ENCODE measurements around the gene GNAZ. TPM values are rescaled to one million over a fixed set of nuclear protein-coding genes. Genes with fewer than 3 reads are reported as not detected.

GNAZ gene
- total and polyA plus RNA-seq, 12 donors = 3.0 to 70.8 (median 9.4) TPM

DNA sequence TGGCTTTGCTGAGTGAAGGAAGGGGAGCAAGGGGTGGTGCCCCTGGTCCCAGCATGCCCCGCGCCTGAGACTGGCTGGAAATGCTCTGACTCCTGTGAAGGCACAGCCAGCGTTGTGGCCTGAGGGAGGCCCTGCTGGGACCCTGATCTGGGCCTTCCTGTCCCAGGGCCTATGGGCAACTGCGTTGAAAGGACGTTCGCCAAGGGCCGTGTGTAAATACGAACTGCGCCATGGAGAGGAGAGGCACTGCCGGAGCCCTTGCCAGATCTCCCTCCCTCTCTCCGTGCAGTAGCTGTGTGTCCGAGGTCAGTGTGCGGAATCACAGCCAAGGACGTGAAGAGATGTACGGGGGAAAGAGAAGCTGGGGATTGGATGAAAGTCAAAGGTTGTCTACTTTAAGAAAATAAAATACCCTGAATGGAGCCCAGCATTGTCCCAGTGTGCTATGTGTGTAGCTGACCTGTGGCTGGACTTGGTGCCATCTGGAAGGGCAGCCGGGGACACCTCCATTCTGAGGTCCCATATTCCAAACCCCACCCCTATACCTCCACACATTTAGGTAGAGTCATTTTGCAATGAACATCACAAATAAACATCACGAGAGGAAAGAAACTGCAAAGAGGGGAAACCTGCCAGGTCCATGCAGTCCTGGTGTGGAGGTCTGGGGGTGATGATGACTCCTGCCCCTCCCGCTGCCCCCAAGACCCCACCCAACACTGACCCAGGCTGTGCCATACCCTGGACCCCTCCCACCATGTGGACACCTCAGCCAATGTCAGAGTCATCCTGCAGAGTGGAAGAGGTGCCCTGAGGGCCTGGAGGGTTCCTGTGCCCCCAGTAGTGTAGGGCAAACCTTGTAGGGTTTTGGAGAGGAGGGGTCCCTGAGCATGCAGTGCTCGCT, 54.5 kb downstream of the GNAZ start:
- H3K27me3 ChIP-seq = no peaks in the 10 kb centered on the region
- TF ChIP-seq, protein P1, sequence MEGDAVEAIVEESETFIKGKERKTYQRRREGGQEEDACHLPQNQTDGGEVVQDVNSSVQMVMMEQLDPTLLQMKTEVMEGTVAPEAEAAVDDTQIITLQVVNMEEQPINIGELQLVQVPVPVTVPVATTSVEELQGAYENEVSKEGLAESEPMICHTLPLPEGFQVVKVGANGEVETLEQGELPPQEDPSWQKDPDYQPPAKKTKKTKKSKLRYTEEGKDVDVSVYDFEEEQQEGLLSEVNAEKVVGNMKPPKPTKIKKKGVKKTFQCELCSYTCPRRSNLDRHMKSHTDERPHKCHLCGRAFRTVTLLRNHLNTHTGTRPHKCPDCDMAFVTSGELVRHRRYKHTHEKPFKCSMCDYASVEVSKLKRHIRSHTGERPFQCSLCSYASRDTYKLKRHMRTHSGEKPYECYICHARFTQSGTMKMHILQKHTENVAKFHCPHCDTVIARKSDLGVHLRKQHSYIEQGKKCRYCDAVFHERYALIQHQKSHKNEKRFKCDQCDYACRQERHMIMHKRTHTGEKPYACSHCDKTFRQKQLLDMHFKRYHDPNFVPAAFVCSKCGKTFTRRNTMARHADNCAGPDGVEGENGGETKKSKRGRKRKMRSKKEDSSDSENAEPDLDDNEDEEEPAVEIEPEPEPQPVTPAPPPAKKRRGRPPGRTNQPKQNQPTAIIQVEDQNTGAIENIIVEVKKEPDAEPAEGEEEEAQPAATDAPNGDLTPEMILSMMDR (IDR thresholded peaks at IDR 0.05) = no peak
- peak in 1 of 2 donors; percentile 29 for TF ChIP-seq POLR2A (IDR thresholded peaks at IDR 0.05)
- peak overlapping the region in 3 of 5 donors; percentile 44 to 79 (median 71) for H3K27ac ChIP-seq
- H3K4me1 ChIP-seq (replicated peaks in 1 of 2) = peaks cover 10 to 11% of the 10 kb centered on the region in 2 donors
- no peaks in the 10 kb centered on the region for H3K36me3 ChIP-seq (replicated peaks in 1 of 2)
- peak; percentile 57 to 85 (median 74) for DNase-seq
- intact Hi-C loops (cut with DNase I) = no loop called here
- no peaks in the 10 kb centered on the region for H3K9me3 ChIP-seq (replicated peaks in 1 of 3)
- peak overlapping the region in 1 of 4 donors; percentile 34 for H3K4me3 ChIP-seq
- 32 to 51% (median 47%) methylated on average over 17 to 19 of the region's 19 CpGs for WGBS, 4 donors

DNA sequence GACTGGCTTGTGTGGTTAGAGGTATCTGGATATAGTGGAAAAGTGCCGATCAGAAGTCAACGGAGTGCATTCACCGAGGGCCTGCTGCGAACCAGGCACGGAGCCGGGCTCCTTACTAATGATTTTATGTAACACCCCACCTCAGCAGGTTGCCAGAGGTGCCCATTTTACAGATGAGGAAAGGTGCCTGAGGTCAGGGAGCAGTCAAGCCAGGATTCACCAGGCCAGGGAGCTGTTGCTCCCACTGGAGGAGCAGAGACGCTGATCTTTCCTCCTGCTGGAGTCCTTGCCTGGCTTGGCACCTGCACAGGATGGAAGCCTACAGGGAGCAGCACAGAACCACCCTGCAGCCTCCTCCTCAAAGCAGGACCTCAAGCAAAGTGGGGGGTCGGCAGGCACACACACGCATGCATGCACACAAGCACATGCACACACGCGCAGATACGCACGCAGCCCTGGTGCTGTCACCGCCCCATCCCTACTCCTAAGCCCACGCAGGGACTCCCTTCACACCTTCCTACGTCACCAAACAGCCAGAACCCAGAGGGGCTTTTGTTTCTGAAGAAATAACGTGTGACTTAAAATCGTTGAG, 55.3 kb downstream of the GNAZ start:
- intact Hi-C loops (cut with DNase I) = loop anchor here in 1 of 2 donors (2.0 kb wide), 1 partner anchor 165 kb away; no protein-coding TSS in a partner anchor
- no peaks in the 10 kb centered on the region for H3K9me3 ChIP-seq (replicated peaks in 1 of 3)
- no peak overlapping the region for H3K27ac ChIP-seq
- no peak for DNase-seq
- H3K36me3 ChIP-seq (replicated peaks in 1 of 2) = no peaks in the 10 kb centered on the region
- no peaks in the 10 kb centered on the region for H3K27me3 ChIP-seq
- 83 to 94% (median 86%) methylated on average over 17 to 18 of the region's 18 CpGs for WGBS, 4 donors
- H3K4me3 ChIP-seq = no peak overlapping the region
- TF ChIP-seq, protein P1 (IDR thresholded peaks at IDR 0.05) = no peak
- no peak for TF ChIP-seq POLR2A (IDR thresholded peaks at IDR 0.05)
- H3K4me1 ChIP-seq (replicated peaks in 1 of 2) = peaks cover 10 to 11% of the 10 kb centered on the region in 2 donors

DNA sequence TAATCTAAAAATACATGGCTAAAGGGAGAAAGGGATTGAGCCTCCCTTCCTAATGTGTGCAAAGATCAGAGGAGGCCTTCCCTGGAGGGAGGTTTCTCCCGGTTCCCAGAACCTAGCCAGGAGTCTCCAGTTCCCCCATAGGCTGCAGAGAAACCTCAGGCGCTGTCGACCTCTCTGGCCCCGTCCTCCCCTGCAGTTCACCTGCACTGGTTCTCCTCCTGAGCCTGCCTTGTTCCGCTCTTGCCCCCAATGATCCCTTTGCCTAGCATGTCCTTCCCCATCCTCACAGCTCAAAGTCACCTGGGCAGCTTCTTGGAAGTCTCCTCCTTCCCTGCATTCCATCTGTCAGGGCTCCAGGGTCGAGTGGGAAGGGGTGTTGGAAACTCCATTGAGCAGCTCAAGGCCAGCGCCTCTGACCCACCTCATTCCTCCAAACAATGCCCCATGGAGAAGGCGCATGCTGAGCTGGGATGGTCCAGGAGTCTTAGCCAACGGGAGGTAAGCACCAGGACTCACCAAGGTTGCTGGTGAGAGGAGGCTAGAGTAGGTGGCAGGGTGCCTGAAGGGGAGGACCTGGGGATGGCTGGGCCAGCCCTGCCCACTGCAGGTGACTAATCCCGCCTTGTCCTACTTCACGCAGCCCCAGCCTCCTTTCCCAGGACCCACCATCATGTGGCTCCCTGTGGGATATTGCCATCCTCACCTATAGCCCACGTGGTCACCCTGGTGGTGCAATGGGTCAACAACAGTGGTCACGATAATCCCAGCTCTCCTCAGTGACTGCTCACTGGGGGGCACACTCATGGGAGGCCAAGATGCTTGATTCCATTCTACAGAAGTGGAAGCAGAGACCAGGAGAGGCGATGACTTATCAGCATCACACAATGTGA, 56.1 kb downstream of the GNAZ start:
- Histone ChIP-seq H3K27ac (no peak overlapping the region), H3K36me3 (replicated peaks in 1 of 2) (no peaks in the 10 kb centered on the region), H3K4me1 (replicated peaks in 1 of 2) (peaks cover 10 to 11% of the 10 kb centered on the region in 2 donors), H3K9me3 (replicated peaks in 1 of 3) (no peaks in the 10 kb centered on the region), H3K27me3 (no peaks in the 10 kb centered on the region), H3K4me3 (no peak overlapping the region)
- WGBS, 4 donors = 83 to 86% (median 84%) methylated on average over 6 to 14 of the region's 14 CpGs
- DNase-seq = peak in 4 of 7 donors; percentile 44 to 64 (median 54)
- no peak for TF ChIP-seq POLR2A (IDR thresholded peaks at IDR 0.05)
- TF ChIP-seq, protein P1 (IDR thresholded peaks at IDR 0.05) = no peak
- intact Hi-C loops (cut with DNase I) = loop anchor here in 1 of 2 donors (2.0 kb wide), 1 partner anchor 166 kb away; no protein-coding TSS in a partner anchor
